ENCODE measurements around the gene L3HYPDH.
"Not testable (repeated sequence)": the region's sequence is repeated elsewhere in the genome, so short reads cannot be mapped to it uniquely, and the experiment has no call there.

Gene L3HYPDH

GRCh38 chr14:59475709-59476108 lies 8.5 kb downstream of the L3HYPDH start:
- DNase-seq, result no peak

DNA sequence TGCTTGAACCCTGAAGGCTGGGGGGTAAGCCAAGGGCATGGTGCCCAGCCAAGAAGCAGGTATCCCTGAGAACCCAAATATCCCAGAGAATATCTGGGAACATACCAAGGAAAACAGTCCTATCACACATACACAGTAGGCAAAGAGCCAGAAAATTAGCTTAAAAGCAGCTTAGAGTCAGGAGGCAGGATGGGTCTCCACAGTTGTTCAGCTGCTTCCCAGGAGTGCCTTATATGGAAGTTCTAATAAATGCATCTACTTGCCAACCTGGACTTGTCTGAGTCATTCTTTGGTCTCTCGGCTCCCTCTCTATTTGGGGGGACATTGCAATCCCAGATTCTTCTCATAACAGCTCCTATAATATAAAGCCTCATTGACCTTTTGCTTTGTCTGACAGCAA lies 10.0 kb downstream of the L3HYPDH start:
- no peak for DNase-seq

DNA sequence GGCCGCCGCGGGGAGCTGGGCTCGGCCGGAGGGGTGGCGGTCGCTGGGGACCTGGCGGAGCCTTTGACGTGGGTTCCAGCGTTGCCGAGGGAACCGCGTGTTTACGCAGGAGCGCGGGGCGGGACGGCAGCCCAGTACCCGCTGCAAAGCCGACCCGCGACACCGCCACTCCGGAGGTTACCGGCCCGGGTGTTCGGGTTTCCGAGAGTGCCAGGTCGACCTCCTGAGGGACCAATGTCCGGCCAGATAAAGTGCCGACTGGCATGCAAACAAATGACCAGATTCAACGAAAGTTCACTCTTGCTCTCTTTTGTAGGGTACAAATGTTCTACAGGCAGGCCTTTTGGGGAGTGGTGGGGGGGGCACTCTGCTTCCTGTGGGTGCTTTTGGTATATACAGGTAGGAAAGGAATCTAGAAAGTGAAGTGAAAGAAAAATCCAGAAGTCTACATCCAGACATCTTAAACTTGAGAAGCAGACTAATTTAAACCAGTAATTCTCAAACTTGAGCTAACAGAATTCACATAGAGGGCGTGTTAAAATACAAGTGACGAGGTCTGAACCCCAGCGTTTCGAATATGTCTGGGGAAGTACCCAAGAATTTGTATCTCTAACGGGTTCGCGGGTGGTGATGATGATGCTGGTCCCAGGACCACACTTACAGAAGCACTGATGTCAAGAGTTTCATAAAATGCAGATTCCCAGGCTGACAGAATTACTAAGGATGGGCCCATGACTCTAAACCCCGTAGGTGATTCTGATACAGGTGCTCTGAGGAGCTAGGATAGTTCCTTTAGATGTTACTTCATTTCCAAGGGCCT lies 18.7 kb downstream of the L3HYPDH start, which contains the start of gene GPR135:
Gene GPR135 (minus strand): TSS at position 65 of the 820 bp plus-strand sequence. CDS start 154 bp downstream, outside the sequence.
- no peak for DNase-seq

DNA sequence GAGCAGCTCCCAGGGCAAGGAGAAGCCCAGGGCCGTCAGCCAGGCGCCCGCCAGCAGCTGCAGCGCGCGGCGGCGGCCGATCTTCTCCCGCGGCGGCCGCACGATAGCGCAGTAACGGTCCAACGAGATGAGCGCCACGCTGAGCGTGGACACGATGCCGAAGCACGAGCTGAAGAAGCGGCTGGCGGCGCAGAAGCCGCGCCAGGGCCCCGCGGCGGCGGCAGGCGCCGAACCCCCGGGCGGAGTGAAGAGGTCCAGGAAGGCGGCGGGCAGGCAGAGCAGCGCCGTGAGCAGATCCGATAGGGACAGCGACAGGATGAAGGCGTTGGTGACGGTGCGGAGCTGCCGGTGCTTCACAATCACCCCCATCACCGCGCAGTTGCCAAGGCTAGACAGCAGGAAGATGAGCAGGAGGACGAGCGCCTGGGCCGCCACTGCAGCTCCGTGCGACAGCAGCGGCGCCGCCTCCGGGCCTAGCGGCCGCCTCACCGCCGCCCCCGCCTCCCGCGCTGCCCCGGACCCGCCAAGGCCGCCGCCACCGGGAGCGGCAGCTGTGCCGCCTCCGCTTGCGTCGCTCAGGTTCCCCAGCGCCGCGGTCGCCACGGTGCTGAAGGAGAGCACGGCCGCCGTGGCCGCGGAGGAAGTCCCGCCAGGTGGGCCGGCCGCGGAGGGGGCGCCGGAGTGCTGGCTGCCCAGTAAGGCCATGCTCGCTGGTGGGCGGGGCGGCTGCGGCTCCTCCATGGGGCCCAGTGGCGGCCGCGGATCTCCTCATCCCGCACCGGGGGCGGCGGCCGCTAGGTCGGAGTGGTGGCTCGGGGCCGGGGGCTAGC lies 19.5 kb downstream of the L3HYPDH start:
- DNase-seq, result no peak

DNA sequence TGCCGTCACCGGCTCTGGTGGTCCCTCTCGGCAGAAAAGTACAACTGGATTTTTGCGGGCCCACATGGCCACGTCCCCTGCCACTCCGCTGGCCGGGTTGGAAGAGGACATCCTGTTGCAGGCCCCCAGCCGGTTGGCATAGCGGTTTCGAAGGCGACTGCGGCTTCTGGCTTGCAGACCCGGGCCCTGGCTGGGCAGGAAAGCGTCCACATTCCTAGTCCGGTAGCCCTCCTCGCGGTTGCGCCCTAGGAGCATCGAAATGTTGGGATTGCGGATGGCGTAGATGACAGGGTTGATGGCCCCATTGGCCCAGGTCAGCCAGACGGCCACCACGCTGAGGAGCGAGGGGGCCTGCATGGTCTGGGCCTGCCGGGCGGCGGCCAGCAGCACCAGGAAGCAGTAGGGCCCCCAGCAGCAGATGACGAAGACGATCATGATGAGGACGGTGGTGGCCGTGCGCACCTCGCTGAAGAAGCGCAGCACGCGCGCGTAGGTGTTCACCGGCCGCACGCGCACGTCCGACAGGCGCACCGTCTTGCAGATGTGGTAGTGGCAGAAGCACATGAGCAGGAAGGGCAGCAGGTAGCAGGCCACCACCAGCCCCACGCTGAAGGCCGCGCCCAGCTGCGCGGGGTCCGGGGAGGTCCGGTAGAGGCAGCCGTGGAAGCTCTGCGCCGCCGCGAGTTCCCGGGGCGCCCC lies 20.3 kb downstream of the L3HYPDH start:
- no peak for DNase-seq

- DNase-seq, result no peak
Measured at GRCh38 chr14:59461891-59462290, 22.3 kb downstream of the L3HYPDH start.

DNA sequence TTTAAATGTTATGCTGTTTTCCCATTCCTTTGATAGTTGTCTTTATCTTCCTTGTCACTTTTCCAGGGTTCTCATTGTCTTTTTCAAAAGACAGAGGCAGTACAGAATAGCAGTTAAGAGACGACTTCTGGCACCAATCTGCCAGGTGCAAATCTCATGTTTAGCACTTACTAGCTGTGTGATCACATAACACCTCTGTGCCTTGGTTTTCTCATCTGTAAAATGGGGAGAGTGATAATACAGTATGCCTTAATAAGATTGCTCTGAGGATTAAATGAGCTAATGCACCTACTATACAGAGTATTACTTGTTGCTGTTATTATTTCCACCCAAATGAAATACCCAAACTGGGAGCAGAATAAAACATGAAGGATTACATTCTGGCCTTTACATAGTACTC lies 23.8 kb downstream of the L3HYPDH start:
- DNase-seq, result no peak

DNA sequence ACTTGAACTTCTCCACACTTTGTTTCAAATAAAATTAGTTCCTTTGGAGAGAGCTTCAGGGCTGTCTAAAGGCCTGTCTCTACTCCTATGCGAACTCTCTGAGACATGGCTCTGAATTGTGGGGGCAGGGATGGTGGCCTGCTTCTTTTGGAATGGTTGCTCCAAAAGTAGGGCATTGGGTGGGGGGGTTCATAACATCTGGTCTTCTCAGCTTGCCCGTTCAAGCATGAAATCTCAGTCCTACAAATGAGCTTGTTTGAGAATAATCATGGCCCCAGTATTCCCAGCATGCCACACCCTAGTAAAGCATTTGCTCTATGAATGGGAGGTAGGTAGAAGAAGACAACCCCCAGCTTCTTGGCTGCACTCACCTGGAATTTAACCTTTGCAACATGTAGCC lies 25.7 kb downstream of the L3HYPDH start:
- no peak for DNase-seq

DNA sequence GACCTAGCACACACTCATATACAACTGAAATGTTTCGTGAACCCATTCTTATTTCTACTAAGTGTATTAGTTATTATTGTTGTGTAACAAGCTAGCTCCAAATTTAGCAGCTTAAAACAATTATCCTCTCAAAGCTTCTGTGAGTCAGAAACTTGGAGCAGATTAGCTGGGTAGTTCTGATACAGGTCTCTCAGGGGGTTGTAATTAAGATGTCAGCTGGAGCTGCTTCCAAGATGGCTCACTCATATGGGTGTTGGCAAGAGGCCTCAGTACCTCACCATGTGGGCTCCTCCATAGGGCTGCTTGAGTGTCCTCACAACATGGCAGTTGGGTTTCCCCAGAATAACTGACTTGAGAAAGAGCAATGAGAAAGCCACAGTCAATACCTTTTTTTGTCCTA lies 28.8 kb downstream of the L3HYPDH start:
- no peak for DNase-seq

GRCh38 chr14:59454139-59454538 lies 30.1 kb downstream of the L3HYPDH start:
- no peak for DNase-seq

DNA sequence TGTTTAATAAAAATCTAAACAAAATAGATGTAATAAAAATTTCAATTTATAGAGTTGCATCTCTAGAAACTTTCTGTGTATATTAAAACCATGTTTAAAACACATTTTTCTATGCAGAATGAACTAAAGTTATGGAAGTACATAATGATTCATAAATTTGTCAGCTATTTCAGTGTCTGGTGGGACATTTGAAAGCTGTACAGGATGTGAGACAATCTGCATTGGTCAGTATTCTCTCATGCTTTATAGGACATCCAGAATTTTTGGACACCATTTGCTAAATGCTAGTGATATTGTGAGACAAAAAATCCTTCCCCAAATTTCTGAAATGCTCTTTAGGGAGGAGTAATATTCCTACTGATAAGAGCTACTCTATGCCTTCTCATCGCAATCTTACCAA lies 32.4 kb downstream of the L3HYPDH start:
- DNase-seq, result no peak

GRCh38 chr14:59450716-59451115 lies 33.5 kb downstream of the L3HYPDH start:
- DNase-seq, result no peak

GRCh38 chr14:59448673-59449072 lies 35.5 kb downstream of the L3HYPDH start:
- not testable (repeated sequence) for DNase-seq

DNA sequence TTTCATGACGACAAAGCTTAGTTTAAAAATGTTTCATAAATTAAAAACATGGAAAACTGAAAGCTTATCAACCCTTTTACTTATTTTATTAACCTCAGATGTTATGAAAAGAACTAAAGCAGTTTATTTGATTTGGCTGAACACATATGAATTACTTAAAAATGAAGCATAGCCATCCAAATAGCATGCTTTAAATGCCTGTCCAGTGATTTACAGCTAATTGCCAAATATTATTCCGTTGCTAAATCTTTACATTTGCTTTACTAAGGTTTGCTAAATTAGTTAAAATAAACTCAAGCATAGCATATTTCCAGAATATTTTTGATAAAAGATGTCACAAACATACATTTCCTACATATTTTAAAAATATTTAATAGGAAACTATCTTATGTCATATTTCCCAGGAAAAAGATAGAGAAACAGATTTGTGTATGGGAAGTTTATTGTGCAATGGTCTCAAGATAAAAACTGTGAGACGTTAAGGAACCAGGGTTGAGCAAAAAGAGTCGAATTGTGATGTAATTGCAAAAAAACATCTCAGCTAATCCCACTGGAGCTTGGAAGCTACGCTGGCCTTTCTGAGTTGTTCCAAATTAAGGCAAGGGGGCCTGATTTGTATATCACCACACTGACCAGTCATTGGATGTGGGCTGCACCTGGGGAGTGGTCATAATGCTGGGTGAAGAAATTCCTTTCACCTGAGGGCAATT lies 44.8 kb downstream of the L3HYPDH start:
- no peak for DNase-seq

- no peak for DNase-seq
Measured at GRCh38 chr14:59438195-59438647, 46.0 kb downstream of the L3HYPDH start.

- no peak for DNase-seq
Measured at GRCh38 chr14:59435987-59436386, 48.2 kb downstream of the L3HYPDH start.

- no peak for DNase-seq
Measured at GRCh38 chr14:59435101-59435500, 49.1 kb downstream of the L3HYPDH start.

DNA sequence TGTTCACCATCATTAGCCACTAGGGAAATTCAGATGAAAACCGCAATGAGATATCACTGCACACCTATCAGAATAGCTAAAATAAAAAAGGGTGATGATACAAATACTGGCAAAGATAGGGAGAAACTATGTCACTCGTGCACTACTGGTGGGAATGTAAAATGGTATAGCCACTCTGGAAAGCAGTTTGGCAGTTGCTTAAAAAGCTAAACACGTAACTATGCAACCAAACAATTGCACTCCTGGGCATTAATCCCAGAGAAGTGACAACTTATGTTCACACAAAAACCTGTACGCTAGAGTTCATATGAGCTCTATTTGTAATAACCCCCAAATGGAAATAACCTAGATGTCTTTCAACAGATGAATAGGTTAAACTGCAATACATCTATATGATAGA lies 54.4 kb downstream of the L3HYPDH start:
- no peak for DNase-seq

- no peak for DNase-seq
Measured at GRCh38 chr14:59428581-59429012, 55.6 kb downstream of the L3HYPDH start.

- no peak for DNase-seq
Measured at GRCh38 chr14:59427653-59428580, 56.3 kb downstream of the L3HYPDH start.

GRCh38 chr14:59425322-59425935 lies 58.8 kb downstream of the L3HYPDH start:
- DNase-seq, result no peak

All from NCI-H1417 treated with DMSO at 0.1 percent for 48 hours (cell line).